Spinal cord (tissue), 4 donors: ENCODE measurements around the gene VGLL1. TPM values are rescaled to one million over a fixed set of nuclear protein-coding genes. Genes with fewer than 3 reads are reported as not detected.

ENCODE experiments used
- polyA plus RNA-seq, 2 donors: library from polyadenylated mRNA; unstranded; fragments of 120-200 nt; gene quantifications; one replicate each; pipeline ENCODE4 v1.2.1, GENCODE V29; 2013; ENCODE audit not compliant: insufficient read length in 2 of 2
- small RNA-seq: library from RNA; depleted of rRNA; stranded (forward); fragments of <200 nt; gene quantifications from one replicate; pipeline ENCODE3, GENCODE V24; 2014; ENCODE audit warnings: low replicate concordance
- total RNA-seq, 2 donors: library from RNA; depleted of rRNA in 1 of 2; stranded (reverse); fragments of 120-200 nt in 1 of 2; fragments of >200 nt in 1 of 2; gene quantifications; one replicate each; pipeline versions ENCODE4 v1.2.3 to v1.2.4, GENCODE V29; 2013 to 2014

VGLL1 gene
- total and polyA plus RNA-seq, 4 donors = not detected

Small RNA genes within 50 kb of the gene (small RNA-seq; reads per million reads assigned to genes)
- gene MIR934 (not detected), gene RF00019 (not detected), gene RNU6-320P (not detected)

Other genes with a start within 250 kb of the VGLL1 start
- under 1 TPM; under 0.01 to 0.10 TPM for gene ADGRG4, start 231.3 kb upstream of the VGLL1 start, total RNA-seq
- under 1 TPM; 0.03 TPM for gene ADGRG4, start 231.3 kb upstream of the VGLL1 start, polyA plus RNA-seq
- gene BRS3, start 44.3 kb upstream of the VGLL1 start, total RNA-seq = under 1 TPM; 0.11 to 0.30 TPM
- gene BRS3, start 44.3 kb upstream of the VGLL1 start, polyA plus RNA-seq = under 1 TPM; 0.36 to 0.51 TPM
- gene HTATSF1, start 34.6 kb upstream of the VGLL1 start, total RNA-seq = 10 to 100 TPM; 57.7 to 84.8 TPM
- 100 to 1,000 TPM in 1 of 2 donors, 10 to 100 TPM in 1; 98.5 to 132 TPM for gene HTATSF1, start 34.6 kb upstream of the VGLL1 start, polyA plus RNA-seq
- gene CD40LG, start 115.9 kb downstream of the VGLL1 start, total RNA-seq = under 1 TPM in 1 of 2 donors, not detected in 1; 0.10 TPM
- not detected for gene CD40LG, start 115.9 kb downstream of the VGLL1 start, polyA plus RNA-seq
- 10 to 100 TPM; 34.3 to 45.8 TPM for gene ARHGEF6, start 248.7 kb downstream of the VGLL1 start, total RNA-seq
- gene ARHGEF6, start 248.7 kb downstream of the VGLL1 start, polyA plus RNA-seq = 10 to 100 TPM; 53.3 to 70.2 TPM